ENCODE results near the gene SLC10A3. TPM values are rescaled to one million over a fixed set of nuclear protein-coding genes. Genes with fewer than 3 reads are reported as not detected.

Gene SLC10A3
- polyA plus RNA-seq: 1.1 and 1.7 TPM in 2 replicates

GRCh38 chrX:154490414-154491083 is at the start of gene SLC10A3:
SLC10A3 (minus strand) TSS chrX:154490629; CDS start chrX:154488940, 1,689 bp downstream.

GRCh38 chrX:154515966-154516655 is 25.7 kb upstream of the SLC10A3 start, which contains the start of gene FAM3A:
FAM3A (minus strand) TSS chrX:154516232; CDS start chrX:154515772, 460 bp downstream.

GRCh38 chrX:154486396-154487207 is 3.8 kb downstream of the SLC10A3 start, which contains the start of gene UBL4A:
UBL4A (minus strand) TSS chrX:154486615; CDS start chrX:154486584, 31 bp downstream.

GRCh38 chrX:154478728-154479622 is 11.5 kb downstream of the SLC10A3 start, which contains the start of gene LAGE3:
LAGE3 (minus strand) TSS chrX:154479281; CDS start chrX:154478915, 366 bp downstream.

GRCh38 chrX:154458116-154458953 is 32.1 kb downstream of the SLC10A3 start, which contains the start of gene PLXNA3:
PLXNA3 (plus strand) TSS chrX:154458281; CDS start chrX:154460184, 1,903 bp downstream.

GRCh38 chrX:154443992-154444754 is 46.3 kb downstream of the SLC10A3 start, which contains the start of gene FAM50A:
FAM50A (plus strand) TSS chrX:154444141; CDS start chrX:154444236, 95 bp downstream.

Other genes starting within 250 kb of the SLC10A3 start
- gene OPN1MW3, start 233.0 kb downstream of the SLC10A3 start, polyA plus RNA-seq: not detected in 2 replicates
- gene TEX28, start 195.5 kb downstream of the SLC10A3 start, polyA plus RNA-seq: not detected in 2 replicates
- gene TKTL1, start 194.8 kb downstream of the SLC10A3 start, polyA plus RNA-seq: not detected in 2 replicates
- 4.9 TPM in 1 of 2 replicates, not detected in the other for gene FLNA, start 116.0 kb downstream of the SLC10A3 start, polyA plus RNA-seq
- gene EMD, start 111.3 kb downstream of the SLC10A3 start, polyA plus RNA-seq: 1.6 and 2.0 TPM in 2 replicates
- gene RPL10, start 92.3 kb downstream of the SLC10A3 start, polyA plus RNA-seq: 317 and 487 TPM in 2 replicates
- not detected in 2 replicates for gene DNASE1L1, start 81.4 kb downstream of the SLC10A3 start, polyA plus RNA-seq
- 1.9 and 14.5 TPM in 2 replicates for gene TAFAZZIN, start 79.1 kb downstream of the SLC10A3 start, polyA plus RNA-seq
- gene ATP6AP1, start 62.0 kb downstream of the SLC10A3 start, polyA plus RNA-seq: 42.0 and 42.2 TPM in 2 replicates
- 72.2 and 103 TPM in 2 replicates for gene GDI1, start 53.5 kb downstream of the SLC10A3 start, polyA plus RNA-seq
- 5.7 and 8.8 TPM in 2 replicates for gene FAM50A, start 46.5 kb downstream of the SLC10A3 start, polyA plus RNA-seq
- not detected in 2 replicates for gene PLXNA3, start 32.3 kb downstream of the SLC10A3 start, polyA plus RNA-seq
- 16.5 and 16.8 TPM in 2 replicates for gene LAGE3, start 11.3 kb downstream of the SLC10A3 start, polyA plus RNA-seq
- gene UBL4A, start 4.0 kb downstream of the SLC10A3 start, polyA plus RNA-seq: 6.2 and 8.0 TPM in 2 replicates
- 2.3 and 7.8 TPM in 2 replicates for gene FAM3A, start 25.6 kb upstream of the SLC10A3 start, polyA plus RNA-seq
- gene G6PD, start 56.2 kb upstream of the SLC10A3 start, polyA plus RNA-seq: 0.31 and 3.0 TPM in 2 replicates
- 2.3 and 5.1 TPM in 2 replicates for gene IKBKG, start 57.0 kb upstream of the SLC10A3 start, polyA plus RNA-seq
- not detected in 2 replicates for gene CTAG1A, start 94.5 kb upstream of the SLC10A3 start, polyA plus RNA-seq
- gene CTAG1B, start 128.7 kb upstream of the SLC10A3 start, polyA plus RNA-seq: not detected in 2 replicates
- not detected in 2 replicates for gene CTAG2, start 162.9 kb upstream of the SLC10A3 start, polyA plus RNA-seq